Adrenal gland (tissue), 12 donors: Measurements from ENCODE around the gene ZNF697. TPM values are rescaled to one million over a fixed set of nuclear protein-coding genes. Genes with fewer than 3 reads are reported as not detected.

Source experiments
- DNase-seq, 7 donors: peaks; one replicate each; pipeline ENCODE4 v3.0.0-alpha.2; 2019 to 2020
- H3K27ac ChIP-seq, 5 donors: fragments of 200-600 bp; sonication (generic) in 4 of 5; 1 replicate in 3 of 5; 2 replicates in 2 of 5; pipeline versions ENCODE4 v1.5.1 to v1.8.0; 2016 to 2020; ENCODE audit warnings: mild to moderate bottlenecking in 1 of 5
- H3K27me3 ChIP-seq: fragments of 200-600 bp; 2 replicates; pipeline ENCODE4 v1.8.0; 2021
- H3K36me3 ChIP-seq, 2 donors: fragments of 200-600 bp; replicated peaks in 1 of 2; 1 replicate in 1 of 2; 2 replicates in 1 of 2; pipeline versions ENCODE4 v1.5.1 to v1.8.0; 2018 to 2022
- H3K4me1 ChIP-seq, 2 donors: fragments of 200-600 bp; replicated peaks in 1 of 2; 1 replicate in 1 of 2; 2 replicates in 1 of 2; pipeline versions ENCODE4 v1.5.1 to v1.8.0; 2018 to 2021
- H3K4me3 ChIP-seq, 4 donors: fragments of 200-600 bp; sonication (generic) in 3 of 4; one replicate each; pipeline ENCODE4 v1.5.1; 2016 to 2018
- H3K9me3 ChIP-seq, 3 donors: fragments of 200-600 bp; sonication (generic) in 1 of 3; replicated peaks in 1 of 3; 1 replicate in 2 of 3; 2 replicates in 1 of 3; pipeline versions ENCODE4 v1.5.1 to v1.8.0; 2016 to 2021
- POLR2A ChIP-seq, 2 donors: fragments of 450-650 bp; IDR thresholded peaks; one replicate each; pipeline ENCODE4 v1.6.1; 2017; ENCODE audit warnings: antibody characterized with exemption in 2 of 2, mild to moderate bottlenecking in 2 of 2, moderate library complexity in 1 of 2
- WGBS, 4 donors: extraction: QIAGEN DNeasy Blood & Tissue Kit in 2 of 4; methylation state at CpG; one replicate each; pipeline versions ENCODE4 v1.1.5 to v1.1.7; 2013 to 2017; 5-methylcytosine and 5-hydroxymethylcytosine counted together
- intact Hi-C, 2 donors: fragments of 100-400 bp; cut with DNase I; formaldehyde crosslinking; loops; one replicate each; pipeline versions ENCODE4 v1.14.1 to v1.15.0; 2022 to 2023
- polyA plus RNA-seq, 3 donors: library from polyadenylated mRNA; stranded (reverse); fragments of 200-250 nt in 2 of 3; fragments of 350-450 nt in 1 of 3; fragmentation: Illumina TruSeq in 1 of 3; extraction: RNeasy Lipid Tissue Mini Kit (QIAGEN cat#74804) in 1 of 3; gene quantifications; one replicate each; pipeline ENCODE4 v1.2.3, GENCODE V29; 2013 to 2014
- total RNA-seq, 9 donors: library from RNA; depleted of rRNA in 4 of 9; stranded (reverse); fragments of >200 nt in 4 of 9; fragments of 120-200 nt in 1 of 9; fragmentation: NEBNext Ultra II Directional in 1 of 9; extraction: Animal tissue kit (Norgen Biotek cat#: 25700) in 1 of 9; gene quantifications; one replicate each; pipeline versions ENCODE4 v1.1.0 to v1.2.4, GENCODE V29; 2013 to 2023
- TF ChIP-seq, protein P1 (sequence below), 6 experiments: fragments of 450-650 bp in 4 of 6; fragments of 200-600 bp in 2 of 6; sonication (generic) in 1 of 6; IDR thresholded peaks; 1 replicate in 5 of 6; 2 replicates in 1 of 6; pipeline versions ENCODE4 v1.5.1 to v1.8.0; 2016 to 2021; ENCODE audit warnings: antibody characterized with exemption in 6 of 6, mild to moderate bottlenecking in 2 of 6, moderate library complexity in 1 of 6
- donor health status: healthy with polysubstance abuse.
- donor health status: Bipolar disorder and iron deficiency.
- donor health status: DM: yes; HTN: yes; CAD: no.
- donor health status: DM: no; HTN: no; CAD: no.
- donor health status: DM: no; HTN: no; CAD: no.
- donor health status: DM: yes; HTN: yes; CAD: no.

Gene ZNF697
- total and polyA plus RNA-seq, 12 donors = 1.7 to 14.5 (median 5.3) TPM

DNA sequence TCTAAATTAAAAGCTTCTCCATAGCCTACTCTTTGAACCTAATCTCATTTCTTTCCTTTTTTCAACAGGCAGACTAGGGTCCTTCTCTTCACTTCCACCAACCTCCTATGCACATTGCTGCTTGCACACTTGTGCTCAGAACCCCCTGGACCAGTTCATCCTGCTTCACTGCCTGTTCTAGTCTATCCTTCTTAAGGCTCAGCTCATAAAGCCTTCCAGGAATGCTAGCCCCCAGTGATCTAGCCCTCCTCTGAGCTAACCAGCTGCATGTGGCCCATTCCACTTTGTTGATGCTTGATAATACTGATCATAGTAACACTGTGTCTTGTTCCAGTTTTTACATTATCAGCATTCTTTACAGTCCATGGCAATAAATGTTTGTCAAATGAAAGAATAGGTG, 40.7 kb upstream of the ZNF697 start:
- no peak overlapping the region for H3K4me3 ChIP-seq
- no peaks in the 10 kb centered on the region for H3K4me1 ChIP-seq
- no peaks in the 10 kb centered on the region for H3K9me3 ChIP-seq
- no peaks in the 10 kb centered on the region for H3K36me3 ChIP-seq
- DNase-seq = no peak
- no peak overlapping the region for H3K27ac ChIP-seq
- TF ChIP-seq POLR2A (IDR thresholded peaks at IDR 0.05) = no peak
- TF ChIP-seq, protein P1, sequence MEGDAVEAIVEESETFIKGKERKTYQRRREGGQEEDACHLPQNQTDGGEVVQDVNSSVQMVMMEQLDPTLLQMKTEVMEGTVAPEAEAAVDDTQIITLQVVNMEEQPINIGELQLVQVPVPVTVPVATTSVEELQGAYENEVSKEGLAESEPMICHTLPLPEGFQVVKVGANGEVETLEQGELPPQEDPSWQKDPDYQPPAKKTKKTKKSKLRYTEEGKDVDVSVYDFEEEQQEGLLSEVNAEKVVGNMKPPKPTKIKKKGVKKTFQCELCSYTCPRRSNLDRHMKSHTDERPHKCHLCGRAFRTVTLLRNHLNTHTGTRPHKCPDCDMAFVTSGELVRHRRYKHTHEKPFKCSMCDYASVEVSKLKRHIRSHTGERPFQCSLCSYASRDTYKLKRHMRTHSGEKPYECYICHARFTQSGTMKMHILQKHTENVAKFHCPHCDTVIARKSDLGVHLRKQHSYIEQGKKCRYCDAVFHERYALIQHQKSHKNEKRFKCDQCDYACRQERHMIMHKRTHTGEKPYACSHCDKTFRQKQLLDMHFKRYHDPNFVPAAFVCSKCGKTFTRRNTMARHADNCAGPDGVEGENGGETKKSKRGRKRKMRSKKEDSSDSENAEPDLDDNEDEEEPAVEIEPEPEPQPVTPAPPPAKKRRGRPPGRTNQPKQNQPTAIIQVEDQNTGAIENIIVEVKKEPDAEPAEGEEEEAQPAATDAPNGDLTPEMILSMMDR (IDR thresholded peaks at IDR 0.05) = no peak
- intact Hi-C loops = no loop called here
- no peaks in the 10 kb centered on the region for H3K27me3 ChIP-seq

DNA sequence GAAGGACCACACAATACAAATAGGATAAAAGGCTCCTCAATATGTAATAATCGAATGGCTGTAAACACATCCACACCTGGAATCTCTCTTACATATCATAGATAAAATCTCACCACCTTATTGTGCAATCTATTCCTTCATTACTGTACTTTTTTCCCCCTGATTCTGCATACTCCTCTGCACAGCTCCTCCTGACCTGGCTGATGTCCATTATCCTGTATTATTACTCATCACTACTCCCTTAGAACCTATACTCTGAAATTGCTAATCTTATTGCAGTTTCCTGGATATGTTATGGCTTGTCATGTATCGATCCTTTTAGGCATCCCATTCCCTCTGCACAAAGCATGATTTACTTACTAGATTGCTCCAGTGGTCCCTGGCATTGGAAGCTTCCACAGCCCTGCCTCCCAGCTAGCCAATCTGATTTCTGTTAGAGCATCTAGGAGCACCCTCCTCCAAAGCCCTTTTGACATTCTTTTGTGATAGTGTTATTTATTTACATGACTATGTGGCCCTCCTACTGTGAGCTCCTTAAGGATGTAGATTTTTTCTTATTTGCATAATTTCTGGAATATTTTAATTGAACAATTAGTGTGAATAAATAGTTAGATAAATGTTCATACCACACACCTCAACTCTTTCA, 39.5 kb upstream of the ZNF697 start:
- no peaks in the 10 kb centered on the region for H3K36me3 ChIP-seq
- intact Hi-C loops = no loop called here
- 67 to 79% (median 74%) methylated on average over 2 of the region's 2 CpGs for WGBS, 4 donors
- no peaks in the 10 kb centered on the region for H3K9me3 ChIP-seq
- no peak overlapping the region for H3K27ac ChIP-seq
- no peaks in the 10 kb centered on the region for H3K4me1 ChIP-seq
- no peak for DNase-seq
- H3K27me3 ChIP-seq = no peaks in the 10 kb centered on the region
- no peak overlapping the region for H3K4me3 ChIP-seq
- no peak for TF ChIP-seq POLR2A (IDR thresholded peaks at IDR 0.05)
- TF ChIP-seq, protein P1 (IDR thresholded peaks at IDR 0.05) = no peak

DNA sequence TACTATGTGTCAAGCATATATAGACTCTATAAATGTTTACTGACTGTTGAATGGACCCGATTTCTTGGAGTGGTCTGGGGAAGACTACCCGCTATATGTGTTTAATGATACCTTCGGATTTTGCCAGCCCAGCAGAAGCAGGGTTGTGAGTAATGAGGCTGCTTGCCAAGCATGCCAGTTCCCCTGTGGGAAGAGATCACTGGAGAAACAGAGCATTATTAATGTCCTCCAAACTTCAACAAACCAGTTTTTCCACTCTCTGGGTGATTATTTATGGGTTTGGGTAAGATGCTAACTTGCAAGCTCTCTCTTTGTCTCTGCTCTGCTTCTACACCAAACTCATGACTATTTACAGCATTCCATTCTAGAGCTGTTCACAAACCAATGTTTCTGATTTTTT, 38.6 kb upstream of the ZNF697 start:
- H3K4me3 ChIP-seq = no peak overlapping the region
- no peaks in the 10 kb centered on the region for H3K27me3 ChIP-seq
- no peak for TF ChIP-seq POLR2A (IDR thresholded peaks at IDR 0.05)
- TF ChIP-seq, protein P1 (IDR thresholded peaks at IDR 0.05) = no peak
- WGBS, 4 donors = 64 to 70% (median 66%) methylated on average over 3 of the region's 3 CpGs
- intact Hi-C loops = no loop called here
- H3K27ac ChIP-seq = no peak overlapping the region
- H3K36me3 ChIP-seq = no peaks in the 10 kb centered on the region
- no peaks in the 10 kb centered on the region for H3K4me1 ChIP-seq
- H3K9me3 ChIP-seq = no peaks in the 10 kb centered on the region
- peak in 2 of 7 donors; percentile 24 to 52 for DNase-seq

DNA sequence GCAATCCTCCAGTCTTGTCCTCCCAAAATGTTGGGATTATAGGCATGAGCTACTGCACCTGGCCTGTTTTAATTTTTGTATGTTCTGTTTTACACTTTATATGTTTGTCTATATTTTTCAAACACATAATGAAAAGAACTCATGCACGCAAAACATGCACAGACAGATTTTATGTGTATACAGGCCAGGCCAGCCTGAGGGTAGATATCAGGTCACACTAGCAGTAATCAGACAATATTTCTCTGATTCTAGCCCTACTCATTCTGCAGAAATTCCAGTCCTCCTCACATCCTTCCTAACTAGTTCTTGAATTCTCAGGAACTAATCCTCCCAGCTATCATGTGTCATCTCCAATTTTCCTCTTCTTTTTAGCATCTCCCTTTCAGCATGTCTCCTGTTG, 35.8 kb upstream of the ZNF697 start:
- no peaks in the 10 kb centered on the region for H3K4me1 ChIP-seq
- no peak overlapping the region for H3K27ac ChIP-seq
- no peaks in the 10 kb centered on the region for H3K27me3 ChIP-seq
- no peak overlapping the region for H3K4me3 ChIP-seq
- 89 to 97% (median 92%) methylated on average over 1 of the region's 1 CpG for whole genome bisulfite sequencing, 4 donors
- no peak for DNase-seq
- no peaks in the 10 kb centered on the region for H3K36me3 ChIP-seq
- intact Hi-C loops = no loop called here
- TF ChIP-seq POLR2A (IDR thresholded peaks at IDR 0.05) = no peak
- TF ChIP-seq, protein P1 (IDR thresholded peaks at IDR 0.05) = no peak
- no peaks in the 10 kb centered on the region for H3K9me3 ChIP-seq
